Esophagus squamous epithelium (tissue), 4 donors: ENCODE measurements around the gene HIF1A.

Experiments used
- CTCF ChIP-seq, 6 experiments: fragments of 450-650 bp in 4 of 6; fragments of 200-600 bp in 2 of 6; sonication (generic) in 2 of 6; IDR thresholded peaks; one replicate each; pipeline ENCODE4 v1.5.1; 2016 to 2019; ENCODE audit warnings: antibody characterized with exemption in 6 of 6, mild to moderate bottlenecking in 4 of 6, moderate library complexity in 4 of 6
- POLR2A ChIP-seq, 4 donors: fragments of 450-650 bp; IDR thresholded peaks; one replicate each; pipeline ENCODE4 v1.6.1; 2017; ENCODE audit warnings: antibody characterized with exemption in 4 of 4, mild to moderate bottlenecking in 4 of 4, moderate library complexity in 3 of 4

DNA sequence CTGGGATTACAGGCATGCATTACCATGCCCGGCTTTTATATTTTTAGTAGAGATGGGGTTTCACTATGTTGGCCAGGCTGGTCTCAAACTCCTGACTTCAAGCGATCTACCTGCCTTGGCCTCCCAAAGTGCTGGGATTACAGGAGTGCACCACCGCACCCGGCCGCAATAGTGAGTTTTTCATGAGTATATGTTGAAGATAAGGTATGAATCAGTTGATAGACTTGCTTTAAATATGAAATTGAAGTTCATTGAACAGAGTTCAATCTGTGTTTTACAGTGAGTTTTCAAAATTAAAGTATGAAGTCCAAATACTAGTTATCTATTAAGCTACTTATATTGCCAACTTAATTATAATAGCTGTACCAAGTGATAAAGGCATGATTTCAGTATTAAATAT, 102.0 kb downstream of the HIF1A start:
- TF ChIP-seq CTCF (IDR thresholded peaks at IDR 0.05) (no peak), POLR2A (IDR thresholded peaks at IDR 0.05) (no peak)
